DOHH2 (cell line): Measurements from ENCODE around the gene STEAP1B.

ENCODE experiments used
- EZH2phosphoT487 ChIP-seq: fragments of 200-600 bp; sonication (generic); IDR thresholded peaks from 2 replicates; pipeline ENCODE4 v1.6.1; 2017; ENCODE audit warnings: borderline replicate concordance, mild to moderate bottlenecking, antibody characterized with exemption, low read length, moderate library complexity, mixed read lengths
- TF ChIP-seq, protein P1 (sequence below): fragments of 200-600 bp; sonication (generic); IDR thresholded peaks from one replicate; pipeline ENCODE4 v1.5.1; 2014; ENCODE audit warnings: antibody characterized with exemption, mild to moderate bottlenecking, low read depth, low read length; ENCODE audit not compliant: poor library complexity, severe bottlenecking

DNA sequence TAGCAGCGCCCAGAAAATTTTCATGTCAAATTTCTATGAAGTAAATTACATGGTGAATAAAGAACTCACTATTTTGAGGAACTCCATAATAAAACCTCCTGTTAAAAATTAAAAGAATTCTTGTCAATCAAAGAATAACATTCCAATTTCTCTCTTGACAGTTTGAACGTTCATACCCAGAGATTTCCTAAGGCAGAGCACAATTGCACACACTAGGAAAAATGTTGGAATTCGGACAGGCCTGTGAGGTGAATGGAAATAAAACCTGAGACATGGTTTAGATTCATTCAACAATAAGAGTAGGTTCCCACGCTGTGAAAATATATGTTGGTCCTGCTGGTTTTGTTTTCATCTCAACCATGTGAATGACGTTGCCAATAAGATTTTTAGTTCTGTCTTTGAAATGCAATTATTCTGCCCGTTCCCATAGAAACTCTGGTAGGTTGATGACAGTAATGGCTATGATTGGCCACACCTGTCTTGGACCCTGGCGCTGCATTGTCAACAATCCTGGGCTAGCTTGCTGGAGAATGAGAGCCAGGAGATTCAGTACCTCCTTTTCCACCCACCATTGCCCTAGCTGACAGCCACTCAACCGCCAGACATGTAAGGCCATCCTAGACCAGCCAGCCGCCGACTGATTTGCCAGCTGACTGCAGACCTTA lies 99.7 kb downstream of the STEAP1B start:
- TF ChIP-seq, protein P1, sequence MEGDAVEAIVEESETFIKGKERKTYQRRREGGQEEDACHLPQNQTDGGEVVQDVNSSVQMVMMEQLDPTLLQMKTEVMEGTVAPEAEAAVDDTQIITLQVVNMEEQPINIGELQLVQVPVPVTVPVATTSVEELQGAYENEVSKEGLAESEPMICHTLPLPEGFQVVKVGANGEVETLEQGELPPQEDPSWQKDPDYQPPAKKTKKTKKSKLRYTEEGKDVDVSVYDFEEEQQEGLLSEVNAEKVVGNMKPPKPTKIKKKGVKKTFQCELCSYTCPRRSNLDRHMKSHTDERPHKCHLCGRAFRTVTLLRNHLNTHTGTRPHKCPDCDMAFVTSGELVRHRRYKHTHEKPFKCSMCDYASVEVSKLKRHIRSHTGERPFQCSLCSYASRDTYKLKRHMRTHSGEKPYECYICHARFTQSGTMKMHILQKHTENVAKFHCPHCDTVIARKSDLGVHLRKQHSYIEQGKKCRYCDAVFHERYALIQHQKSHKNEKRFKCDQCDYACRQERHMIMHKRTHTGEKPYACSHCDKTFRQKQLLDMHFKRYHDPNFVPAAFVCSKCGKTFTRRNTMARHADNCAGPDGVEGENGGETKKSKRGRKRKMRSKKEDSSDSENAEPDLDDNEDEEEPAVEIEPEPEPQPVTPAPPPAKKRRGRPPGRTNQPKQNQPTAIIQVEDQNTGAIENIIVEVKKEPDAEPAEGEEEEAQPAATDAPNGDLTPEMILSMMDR, result no peak
- no peak for TF ChIP-seq EZH2phosphoT487
